Camera-type eye (tissue), 1 donor: ENCODE data around the gene TRIM16. TPM values are rescaled to one million over a fixed set of nuclear protein-coding genes. Genes with fewer than 3 reads are reported as not detected.

Experiments used
- total RNA-seq: library from RNA; depleted of rRNA; stranded (reverse); fragments of >200 nt; gene quantifications from one replicate; pipeline ENCODE4 v1.2.3, GENCODE V29; 2014

TRIM16 gene
- total RNA-seq = 44.8 TPM

DNA sequence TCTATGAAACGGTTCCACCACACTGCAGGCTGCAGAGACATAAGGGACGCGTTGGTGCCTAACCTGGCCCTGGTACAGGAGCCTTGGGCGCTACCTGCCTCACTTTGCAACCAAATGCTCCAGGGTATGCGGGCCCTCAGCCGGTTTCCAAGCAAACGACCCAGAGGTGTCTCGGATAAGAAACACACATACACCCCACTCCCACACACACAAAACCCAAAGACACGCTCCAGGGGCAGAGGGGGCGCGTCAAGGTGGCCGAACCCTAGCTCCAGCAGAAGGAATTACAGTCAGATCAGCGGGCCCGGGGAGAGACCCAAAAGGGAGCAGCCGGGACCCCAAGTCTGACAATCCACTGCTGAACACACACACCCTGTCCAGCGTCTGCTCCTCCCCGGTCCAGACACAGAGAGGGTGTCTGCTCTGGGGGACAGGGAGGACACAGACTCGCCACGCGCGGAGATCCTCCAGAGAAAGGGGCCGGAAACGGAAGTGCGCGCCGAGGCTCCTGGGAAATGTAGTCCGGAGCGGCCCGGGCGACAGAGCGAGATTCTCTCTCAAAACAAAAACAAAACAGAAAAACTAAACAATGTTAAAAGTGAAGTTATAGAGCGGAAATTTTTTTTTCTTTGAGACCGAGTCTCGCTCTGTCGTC, at the start of gene TRIM16:
TRIM16 (minus strand) TSS at position 488 of the 655 bp plus-strand sequence. CDS start 32,702 bp downstream, outside the sequence.

DNA sequence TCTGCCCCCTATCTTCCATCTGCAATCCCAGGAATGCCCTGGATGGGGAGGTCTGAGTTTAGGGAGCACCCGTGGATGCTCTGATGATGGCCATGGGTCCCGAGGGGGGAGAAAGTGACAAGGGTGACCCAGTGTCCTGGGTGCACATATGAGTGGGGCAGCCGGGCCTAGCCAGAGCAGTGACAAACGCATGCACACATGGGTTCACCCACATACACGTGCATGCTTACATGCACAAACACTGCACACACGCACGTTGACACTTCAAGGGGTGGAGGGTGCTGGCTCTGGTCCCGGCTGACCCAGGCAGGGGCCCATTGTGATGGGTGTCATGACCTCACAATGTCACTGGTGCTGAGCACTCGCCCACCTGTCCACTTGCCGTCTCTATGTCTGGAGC, 47.8 kb upstream of the TRIM16 start, which contains the start of gene TBC1D26:
TBC1D26 (plus strand) TSS at position 384 of the 400 bp plus-strand sequence. CDS start 3,066 bp downstream, outside the sequence.

DNA sequence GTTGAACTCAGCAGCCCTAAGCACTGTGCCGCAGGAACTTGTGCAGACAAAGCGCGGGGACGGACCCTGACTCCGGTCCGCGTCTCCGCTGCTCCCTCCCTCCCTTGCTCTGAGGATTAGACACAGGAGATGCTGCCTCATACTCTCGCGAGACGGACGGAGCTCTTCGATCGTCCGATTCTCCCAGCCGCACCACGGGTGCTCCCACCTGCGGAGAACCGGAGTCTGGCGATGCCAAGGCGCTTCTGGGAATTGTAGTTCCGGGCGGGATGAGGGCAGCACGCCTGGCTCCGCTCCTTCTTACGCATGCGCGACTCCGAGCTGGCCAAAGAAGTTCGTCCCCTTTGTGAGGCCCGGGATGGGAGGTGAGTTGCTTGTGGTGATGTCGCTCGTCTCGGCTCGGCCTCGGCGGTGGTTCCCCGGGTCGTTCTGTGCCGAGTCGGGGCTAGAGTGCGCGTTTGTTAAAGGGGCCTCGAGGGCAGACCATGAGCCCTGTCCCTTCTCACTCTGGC, 15.4 kb upstream of the TRIM16 start, which contains the start of gene ZNF286A:
ZNF286A (plus strand) TSS at position 340 of the 512 bp plus-strand sequence. CDS start 578 bp downstream, outside the sequence.

DNA sequence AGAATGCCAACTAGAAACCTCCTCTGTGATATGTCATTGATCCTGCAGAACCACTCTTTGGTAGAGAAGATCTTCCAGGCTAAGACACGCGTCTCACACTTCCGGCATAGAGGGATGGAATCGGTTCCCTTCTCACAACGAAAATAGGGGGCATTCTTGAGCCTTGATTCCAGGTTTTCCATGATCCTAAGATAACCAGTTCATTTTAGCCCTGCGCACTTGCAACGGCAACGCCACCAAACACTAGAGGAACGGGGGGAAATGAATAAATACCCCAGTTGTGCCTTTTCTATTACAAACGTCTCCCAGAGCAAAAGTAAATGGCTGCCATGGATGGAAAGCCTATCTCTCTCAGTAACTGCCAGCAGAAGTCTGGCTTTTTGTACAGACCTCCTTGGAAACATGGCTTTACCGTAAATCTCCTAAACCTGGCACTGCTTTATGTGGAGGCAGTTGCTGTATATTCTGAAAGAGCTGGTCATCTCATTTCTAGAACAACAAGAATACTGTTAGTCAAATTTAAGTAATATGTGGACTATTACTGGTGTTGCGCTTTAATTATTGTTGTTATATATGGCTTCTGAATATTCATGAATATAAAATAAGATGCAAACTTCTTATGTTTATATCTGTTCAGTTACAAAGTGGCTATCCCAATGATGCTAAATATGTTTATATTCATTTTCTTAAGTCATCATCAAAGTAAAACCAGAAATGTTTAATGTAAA, 64.6 kb downstream of the TRIM16 start, which contains the start of gene FBXW10B:
FBXW10B (minus strand) TSS at position 374 of the 728 bp plus-strand sequence; CDS start at position 182, 192 bp downstream.

Other genes with a start within 250 kb of the TRIM16 start
- gene CDRT4, start 216.7 kb downstream of the TRIM16 start, total RNA-seq = 6.7 TPM
- gene TVP23C, start 120.8 kb downstream of the TRIM16 start, total RNA-seq = 47.6 TPM
- gene FBXW10B, start 64.6 kb downstream of the TRIM16 start, total RNA-seq = 1.5 TPM
- gene ZNF286A, start 15.4 kb upstream of the TRIM16 start, total RNA-seq = 98.1 TPM
- gene TBC1D26, start 48.0 kb upstream of the TRIM16 start, total RNA-seq = 2.9 TPM